GM19468 (cell line): ENCODE data around the gene HAGHL.

ENCODE experiments used
- ATAC-seq: cut with Tn5 transposase; IDR thresholded peaks from one replicate; pipeline ENCODE4 v1.9.1; 2021; ENCODE audit warnings: mild to moderate bottlenecking, moderate library complexity, moderate number of reproducible peaks; ENCODE audit not compliant: unreplicated experiment; ENCODE audit errors: extremely low read depth

Gene HAGHL

GRCh38 chr16:726438-727290 lies at the start of gene HAGHL, which contains the start of gene CCDC78:
TSS of gene HAGHL (plus strand) at chr16:727106. CDS start at chr16:727510, 404 bp downstream.
TSS of gene CCDC78 (minus strand) at chr16:726443. CDS start at chr16:726367, 76 bp downstream.
- ATAC-seq: no peak

DNA sequence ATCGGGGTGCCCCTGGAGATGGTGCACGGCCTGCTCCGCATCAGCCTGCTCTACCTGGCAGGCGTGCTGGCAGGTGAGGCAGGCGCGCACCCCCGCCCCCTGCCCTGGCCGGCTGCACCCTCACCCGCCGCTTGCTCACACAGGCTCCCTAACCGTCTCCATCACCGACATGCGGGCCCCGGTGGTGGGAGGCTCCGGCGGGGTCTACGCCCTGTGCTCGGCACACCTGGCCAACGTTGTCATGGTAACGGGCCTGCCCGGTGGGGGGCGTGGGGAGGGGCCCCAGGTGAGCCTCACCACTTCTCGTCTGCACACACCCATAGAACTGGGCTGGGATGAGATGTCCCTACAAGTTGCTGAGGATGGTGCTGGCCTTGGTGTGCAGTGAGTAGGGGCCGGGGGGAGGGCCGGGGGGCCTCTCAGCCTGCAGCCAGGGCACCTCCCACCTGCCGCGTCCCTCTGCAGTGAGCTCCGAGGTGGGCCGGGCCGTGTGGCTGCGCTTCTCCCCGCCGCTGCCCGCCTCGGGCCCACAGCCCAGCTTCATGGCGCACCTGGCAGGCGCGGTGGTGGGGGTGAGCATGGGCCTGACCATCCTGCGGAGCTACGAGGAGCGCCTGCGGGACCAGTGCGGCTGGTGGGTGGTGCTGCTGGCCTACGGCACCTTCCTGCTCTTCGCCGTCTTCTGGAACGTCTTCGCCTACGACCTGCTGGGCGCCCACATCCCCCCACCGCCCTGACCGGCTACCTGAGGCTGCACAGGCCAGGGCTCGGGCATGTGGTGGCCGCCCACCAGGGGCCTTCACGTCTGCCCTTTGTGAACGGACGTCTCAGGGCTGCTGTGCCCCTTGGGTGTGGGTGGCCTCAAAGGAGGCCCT lies 49.4 kb upstream of the HAGHL start:
- ATAC-seq: no peak

- ATAC-seq: no peak
Observed at GRCh38 chr16:678209-678857, 48.6 kb upstream of the HAGHL start.

- ATAC-seq: no peak
Observed at GRCh38 chr16:678858-679813, 47.8 kb upstream of the HAGHL start.

GRCh38 chr16:679814-680624 lies 46.9 kb upstream of the HAGHL start, which contains the start of gene STUB1:
TSS of gene STUB1 (plus strand) at chr16:680410. CDS start at chr16:680526, 116 bp downstream.
- ATAC-seq: no peak

- no peak for ATAC-seq
Observed at GRCh38 chr16:680625-680945, 46.3 kb upstream of the HAGHL start.

DNA sequence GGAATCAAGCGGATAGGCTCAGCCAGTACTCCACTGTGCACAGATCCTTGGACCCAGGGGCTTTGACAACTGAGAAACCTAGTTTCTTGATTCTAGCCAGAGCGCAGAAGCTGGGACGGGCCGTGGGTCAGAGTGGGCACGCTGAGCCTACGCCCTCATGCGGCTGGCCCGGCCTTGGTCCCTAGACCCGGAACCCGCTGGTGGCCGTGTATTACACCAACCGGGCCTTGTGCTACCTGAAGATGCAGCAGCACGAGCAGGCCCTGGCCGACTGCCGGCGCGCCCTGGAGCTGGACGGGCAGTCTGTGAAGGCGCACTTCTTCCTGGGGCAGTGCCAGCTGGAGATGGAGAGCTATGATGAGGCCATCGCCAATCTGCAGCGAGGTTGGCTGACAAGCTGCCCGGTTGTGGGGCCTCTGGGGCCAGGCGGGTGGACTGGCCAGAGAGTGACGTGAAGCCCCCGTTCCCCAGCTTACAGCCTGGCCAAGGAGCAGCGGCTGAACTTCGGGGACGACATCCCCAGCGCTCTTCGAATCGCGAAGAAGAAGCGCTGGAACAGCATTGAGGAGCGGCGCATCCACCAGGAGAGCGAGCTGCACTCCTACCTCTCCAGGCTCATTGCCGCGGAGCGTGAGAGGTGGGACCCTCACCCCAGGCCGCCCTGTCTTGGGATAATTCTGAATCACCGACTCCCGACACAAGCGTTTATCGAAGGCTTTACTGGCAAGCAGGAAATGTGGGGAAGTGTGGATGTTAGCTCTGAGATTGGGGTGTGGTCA lies 45.8 kb upstream of the HAGHL start:
- ATAC-seq: no peak

- no peak for ATAC-seq
Observed at GRCh38 chr16:681746-682427, 45.0 kb upstream of the HAGHL start.

DNA sequence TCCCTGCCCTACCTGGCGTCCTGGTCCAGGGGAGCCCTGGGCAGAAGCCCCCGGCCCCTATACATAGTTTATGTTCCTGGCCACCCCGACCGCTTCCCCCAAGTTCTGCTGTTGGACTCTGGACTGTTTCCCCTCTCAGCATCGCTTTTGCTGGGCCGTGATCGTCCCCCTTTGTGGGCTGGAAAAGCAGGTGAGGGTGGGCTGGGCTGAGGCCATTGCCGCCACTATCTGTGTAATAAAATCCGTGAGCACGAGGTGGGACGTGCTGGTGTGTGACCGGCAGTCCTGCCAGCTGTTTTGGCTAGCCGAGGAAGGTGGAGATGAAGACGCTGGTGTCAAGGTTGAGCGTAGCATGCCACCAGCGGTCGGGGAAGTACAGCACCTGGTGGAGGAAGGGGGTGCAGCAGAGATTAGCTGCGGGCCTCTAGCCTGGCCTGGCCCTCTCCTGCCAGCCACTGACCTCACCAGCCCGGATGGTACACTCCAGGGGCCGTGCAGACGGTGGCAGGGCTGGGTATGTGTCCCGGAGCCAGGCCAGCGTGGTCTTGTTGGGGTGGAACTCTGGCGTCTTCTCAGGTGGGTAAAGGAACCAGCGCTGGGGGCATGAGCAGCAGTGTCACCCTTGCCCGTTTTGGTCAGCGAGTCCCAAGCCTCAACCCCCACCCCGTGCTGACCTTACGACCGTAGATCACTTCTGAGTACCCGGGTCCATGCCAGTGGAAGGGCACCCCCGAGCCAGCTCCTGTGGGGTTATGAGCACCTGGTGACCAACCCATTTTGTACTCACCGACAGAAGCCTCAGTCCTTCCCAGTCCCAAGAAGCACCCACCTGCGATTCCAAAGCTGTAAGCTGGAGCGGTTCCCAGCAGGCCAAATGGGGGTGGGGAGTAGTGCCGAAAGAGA lies 44.2 kb upstream of the HAGHL start:
- ATAC-seq: no peak

GRCh38 chr16:683396-684070 lies 43.4 kb upstream of the HAGHL start:
- no peak for ATAC-seq

DNA sequence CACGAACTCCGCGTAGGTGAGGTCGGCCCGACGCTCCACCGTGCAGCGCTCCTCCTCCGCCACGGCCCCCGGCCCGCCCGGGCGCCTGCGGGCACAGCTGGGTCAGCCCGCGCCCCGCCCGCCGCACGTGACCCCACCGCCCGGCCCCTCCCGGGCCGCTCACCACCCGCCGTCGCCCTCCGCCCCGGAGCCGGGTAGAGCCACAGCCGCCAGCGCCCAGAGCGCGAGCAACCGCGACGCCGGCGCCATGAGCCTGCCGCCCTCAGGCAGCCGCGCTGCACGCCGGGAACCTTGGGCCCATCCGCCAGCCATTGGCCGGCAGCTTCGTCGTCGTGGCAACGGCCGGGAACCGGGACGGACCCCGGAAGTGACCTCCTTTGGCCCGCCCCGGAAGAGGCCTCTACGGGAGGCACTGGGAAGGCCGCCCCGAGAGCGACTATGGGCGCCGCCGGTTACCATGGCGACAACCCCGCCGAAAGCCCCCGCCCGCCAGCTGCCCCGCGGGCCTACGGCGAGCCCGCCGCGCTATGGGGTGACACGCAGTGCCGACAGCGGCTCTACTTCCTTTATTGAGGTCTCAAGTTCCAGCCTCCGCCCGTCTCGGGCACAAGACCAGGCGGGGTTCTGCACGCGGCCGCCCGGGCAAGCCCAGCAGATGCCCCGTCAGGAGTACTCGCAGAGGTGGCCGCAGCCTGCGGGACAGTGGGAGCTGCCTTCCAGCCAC lies 42.7 kb upstream of the HAGHL start, which contains the start of gene JMJD8:
TSS of gene JMJD8 (minus strand) at position 264 of the 724 bp plus-strand sequence. CDS start at position 249, 15 bp downstream.
- peak; percentile 62 for ATAC-seq

DNA sequence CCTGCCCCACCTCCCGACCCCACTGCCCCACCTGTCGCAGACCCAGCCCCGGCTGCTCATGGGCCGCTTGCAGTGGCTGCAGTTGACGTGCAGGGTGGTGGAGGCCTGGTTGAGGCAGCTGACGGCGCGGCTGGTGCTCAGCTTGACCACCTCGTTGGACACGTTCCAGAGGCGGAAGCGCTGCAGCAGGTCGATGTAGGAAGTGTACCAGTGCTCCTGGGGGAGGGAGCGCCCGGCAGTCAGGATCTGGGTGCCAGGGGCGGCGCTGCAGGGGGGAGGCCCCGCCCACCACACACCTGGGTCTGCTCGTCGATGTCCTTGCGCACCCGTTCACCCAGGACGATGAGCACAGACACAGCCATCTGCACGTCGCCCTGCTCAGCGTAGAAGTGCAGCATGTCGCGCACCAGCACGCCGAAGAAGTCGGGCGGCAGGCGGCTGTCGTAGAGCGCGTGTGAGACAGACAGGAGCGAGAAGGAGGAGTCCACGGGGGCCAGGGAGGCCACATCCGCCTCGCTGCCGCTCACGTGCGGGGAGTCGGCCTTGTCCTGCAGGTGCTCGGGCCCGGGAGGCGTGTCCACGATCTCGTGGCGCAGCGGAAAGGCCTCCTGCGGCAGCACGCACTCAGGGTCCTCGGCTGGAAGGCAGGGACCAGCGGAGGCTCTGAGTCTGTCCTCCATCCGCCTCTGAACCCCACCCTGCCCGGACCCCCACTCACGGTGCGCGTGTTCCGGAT lies 41.8 kb upstream of the HAGHL start:
- ATAC-seq: no peak

DNA sequence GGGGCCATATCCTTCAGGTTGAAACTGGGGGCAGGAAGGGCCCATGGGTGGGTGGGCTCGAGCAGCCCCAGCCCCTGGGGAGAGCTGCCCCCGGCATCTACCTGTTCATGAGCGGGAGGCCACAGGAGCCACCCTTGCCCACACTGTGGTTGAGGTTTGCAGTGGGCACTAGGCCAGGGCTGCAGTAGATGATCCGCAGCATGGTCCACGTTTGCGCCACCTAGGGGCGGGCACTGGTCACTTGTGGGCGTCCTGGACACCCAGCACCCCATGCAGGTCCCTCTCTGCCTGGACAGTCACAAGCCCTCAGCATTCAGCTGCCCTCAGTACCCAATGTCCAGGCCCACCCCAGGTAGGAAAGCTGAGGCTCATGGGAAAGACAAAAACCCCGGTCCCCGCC lies 40.9 kb upstream of the HAGHL start:
- ATAC-seq: no peak

DNA sequence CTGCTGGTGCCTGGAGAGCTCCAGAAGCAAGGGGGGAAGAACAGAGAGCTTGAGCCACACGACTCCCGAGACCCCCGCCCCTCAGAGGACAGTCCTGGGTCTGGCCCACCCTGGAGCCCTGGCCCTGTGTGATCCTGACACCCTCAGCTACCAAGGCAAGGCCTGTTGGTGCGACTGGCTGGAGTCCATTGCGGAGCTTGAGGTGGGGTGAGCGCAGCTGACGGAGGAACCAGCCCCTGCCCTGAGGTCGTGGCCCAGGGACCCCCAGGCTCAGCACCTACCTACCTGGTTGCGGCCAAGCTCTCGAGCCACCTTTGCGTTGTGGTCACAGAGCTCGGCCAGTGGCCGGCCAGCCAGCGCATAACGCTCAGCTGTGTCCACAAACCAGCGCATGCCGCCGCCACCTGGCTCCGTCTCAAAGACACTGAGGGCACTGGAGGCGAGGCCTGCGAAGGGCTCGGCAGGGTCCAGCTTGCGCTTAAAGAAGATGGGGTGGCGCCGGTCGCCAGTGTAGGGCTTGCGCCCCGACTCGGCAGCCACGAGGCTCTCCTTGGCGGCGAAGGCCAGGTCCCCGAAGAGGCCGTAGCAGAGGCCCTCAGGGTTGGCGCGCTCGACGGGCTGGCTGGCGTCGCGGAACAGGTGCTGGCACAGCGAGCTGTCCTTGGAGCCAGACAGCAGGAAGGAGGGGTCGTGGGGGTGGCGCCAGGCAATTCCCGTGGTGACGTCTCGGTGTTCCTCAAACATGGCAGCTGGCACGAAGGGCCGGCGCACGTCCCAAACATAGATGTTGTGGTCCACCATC lies 40.2 kb upstream of the HAGHL start:
- ATAC-seq: no peak
